ENCODE results near the gene WFDC1. TPM values are rescaled to one million over a fixed set of nuclear protein-coding genes. Genes with fewer than 3 reads are reported as not detected.
A peak's percentile ranks its signal among the peaks of the same experiment; 100 is the strongest.

WFDC1 gene
- total RNA-seq, 1 experiment from 2014 or later = not detected

- no peak for DNase-seq
- no peak overlapping the region for H3K4me3 Mint-ChIP-seq (ENCODE audit: unreplicated experiment)
- no TSS peak for BruUV-seq (replicated peaks)
- CTCF ChIA-PET = interaction anchor here (0.9 to 2.2 kb wide), 3 partner anchors 30 to 71 kb away, joined by 3 to 15 read pairs (median 3); no protein-coding TSS in a partner anchor
- Histone ChIP-seq H3K9me3 (no peaks in the 10 kb centered on the region), H3K4me1 (peaks cover 6% of the 10 kb centered on the region; the same call in 1 of the 2 replicates), H3K27me3 (replicated peaks; ENCODE audit: control insufficient read depth, insufficient read depth, low read length) (no peaks in the 10 kb centered on the region), H3K4me3 (ENCODE audit: low read depth, low read length) (no peak overlapping the region), H3K36me3 (ENCODE audit: control insufficient read depth, insufficient read depth, low read length) (no peaks in the 10 kb centered on the region)
- peaks cover 7% of the 10 kb centered on the region for H3K4me1 Mint-ChIP-seq (ENCODE audit: low read depth, unreplicated experiment)
- no peak overlapping the region for H3K27ac Mint-ChIP-seq (ENCODE audit: unreplicated experiment)
- no peak for TF ChIP-seq CTCF (IDR thresholded peaks at IDR 0.05; ENCODE audit: insufficient read depth in 1 of 2, low read depth in 1 of 2, low read length in 1 of 2, severe bottlenecking in 1 of 2, unreplicated experiment in 1 of 2)
- H3K27me3 Mint-ChIP-seq (ENCODE audit: insufficient read depth, unreplicated experiment) = peaks cover 6% of the 10 kb centered on the region
- intact Hi-C loops (cut with micrococcal nuclease; ENCODE audit: unreplicated experiment) = no loop called here
- no peaks in the 10 kb centered on the region for H3K9me3 Mint-ChIP-seq (ENCODE audit: unreplicated experiment)
- no peaks in the 10 kb centered on the region for H3K36me3 Mint-ChIP-seq (ENCODE audit: insufficient read depth, unreplicated experiment)
- POLR2A ChIA-PET = no interaction called here
These were observed 11.9 kb downstream of the WFDC1 start for GRCh38 chr16:84306564-84306963.

- Histone ChIP-seq H3K36me3 (ENCODE audit: control insufficient read depth, insufficient read depth, low read length) (no peaks in the 10 kb centered on the region), H3K27me3 (replicated peaks; ENCODE audit: control insufficient read depth, insufficient read depth, low read length) (no peaks in the 10 kb centered on the region), H3K4me3 (ENCODE audit: low read depth, low read length) (no peak overlapping the region), H3K9me3 (no peaks in the 10 kb centered on the region), H3K4me1 (peaks cover 6% of the 10 kb centered on the region; the same call in 1 of the 2 replicates)
- H3K27me3 Mint-ChIP-seq (ENCODE audit: insufficient read depth, unreplicated experiment) = peaks cover 6% of the 10 kb centered on the region
- ChIA-PET POLR2A (no interaction called here), CTCF (interaction anchor here (0.6 to 2.2 kb wide), 9 partner anchors 29 to 448 kb away, joined by 3 to 15 read pairs (median 3); partner anchors contain the start of gene TAF1C)
- TF ChIP-seq CTCF (IDR thresholded peaks at IDR 0.05; ENCODE audit: insufficient read depth in 1 of 2, low read depth in 1 of 2, low read length in 1 of 2, severe bottlenecking in 1 of 2, unreplicated experiment in 1 of 2) = no peak
- peaks cover 5% of the 10 kb centered on the region for H3K4me1 Mint-ChIP-seq (ENCODE audit: low read depth, unreplicated experiment)
- no peaks in the 10 kb centered on the region for H3K9me3 Mint-ChIP-seq (ENCODE audit: unreplicated experiment)
- no peak for DNase-seq
- H3K27ac Mint-ChIP-seq (ENCODE audit: unreplicated experiment) = no peak overlapping the region
- intact Hi-C loops (cut with micrococcal nuclease; ENCODE audit: unreplicated experiment) = no loop called here
- no peak overlapping the region for H3K4me3 Mint-ChIP-seq (ENCODE audit: unreplicated experiment)
- BruUV-seq (replicated peaks) = no TSS peak
- no peaks in the 10 kb centered on the region for H3K36me3 Mint-ChIP-seq (ENCODE audit: insufficient read depth, unreplicated experiment)
These were observed 12.7 kb downstream of the WFDC1 start for GRCh38 chr16:84307209-84307954.

- no peaks in the 10 kb centered on the region for H3K36me3 Mint-ChIP-seq (ENCODE audit: insufficient read depth, unreplicated experiment)
- POLR2A ChIA-PET = no interaction called here
- BruUV-seq (replicated peaks) = no TSS peak
These were observed 13.4 kb downstream of the WFDC1 start for GRCh38 chr16:84308120-84308519.

More at GRCh38 chr16:84308120-84308519, 13.4 kb downstream of the WFDC1 start:
- Histone ChIP-seq H3K27me3 (replicated peaks; ENCODE audit: control insufficient read depth, insufficient read depth, low read length) (no peaks in the 10 kb centered on the region), H3K36me3 (ENCODE audit: control insufficient read depth, insufficient read depth, low read length) (no peaks in the 10 kb centered on the region), H3K9me3 (no peaks in the 10 kb centered on the region), H3K4me1 (peaks cover 6% of the 10 kb centered on the region; the same call in 1 of the 2 replicates), H3K4me3 (ENCODE audit: low read depth, low read length) (no peak overlapping the region)
- Mint-ChIP-seq H3K4me3 (ENCODE audit: unreplicated experiment) (no peak overlapping the region), H3K27me3 (ENCODE audit: insufficient read depth, unreplicated experiment) (peaks cover 2% of the 10 kb centered on the region), H3K9me3 (ENCODE audit: unreplicated experiment) (no peaks in the 10 kb centered on the region), H3K27ac (ENCODE audit: unreplicated experiment) (no peak overlapping the region), H3K4me1 (ENCODE audit: low read depth, unreplicated experiment) (no peaks in the 10 kb centered on the region)
- TF ChIP-seq CTCF (IDR thresholded peaks at IDR 0.05; ENCODE audit: insufficient read depth in 1 of 2, low read depth in 1 of 2, low read length in 1 of 2, severe bottlenecking in 1 of 2, unreplicated experiment in 1 of 2) = peak; percentile 62 to 81
- CTCF ChIA-PET = interaction anchor here (0.6 to 2.2 kb wide), 8 partner anchors 29 to 448 kb away, joined by 3 to 15 read pairs (median 3); partner anchors contain the start of gene TAF1C
- peak; percentile 54 to 74 for DNase-seq
- intact Hi-C loops (cut with micrococcal nuclease; ENCODE audit: unreplicated experiment) = loop anchor here (1.0 kb wide), 1 partner anchor 31 kb away; no protein-coding TSS in a partner anchor

All from Caco-2 (cell line).